ENCODE results near the gene ETFB. TPM values are rescaled to one million over a fixed set of nuclear protein-coding genes. Genes with fewer than 3 reads are reported as not detected.
A peak's percentile ranks its signal among the peaks of the same experiment; 100 is the strongest.
"Not testable (repeated sequence)": the region's sequence is repeated elsewhere in the genome, so short reads cannot be mapped to it uniquely, and the experiment has no call there.

ETFB gene
- 170 and 237 TPM in 2 replicates for total RNA-seq (2014; rRNA removed; shearing (Covaris generic); ENCODE audit: low replicate concordance)

GRCh38 chr19:51365965-51366388, at the start of gene ETFB:
Gene ETFB, minus strand, starts transcription at chr19:51366388. Its CDS starts 62 bp downstream, at chr19:51366326.
- Histone ChIP-seq H3K4me3 (peak within 1 kb of the TSS; percentile 98), H3K9me3 (no peaks in the 10 kb centered on the region), H3K36me3 (peaks cover 7% of the 10 kb centered on the region), H3K27me3 (no peaks in the 10 kb centered on the region)
- no peak for DNase-seq

GRCh38 chr19:51415187-51415586, 49.0 kb upstream of the ETFB start:
- H3K4me3 ChIP-seq, result no peak overlapping the region
- no peak for DNase-seq
- H3K36me3 ChIP-seq, result no peaks in the 10 kb centered on the region
- H3K27me3 ChIP-seq, result peaks cover 13% of the 10 kb centered on the region
- H3K9me3 ChIP-seq, result no peaks in the 10 kb centered on the region

GRCh38 chr19:51410950-51411748, 45.0 kb upstream of the ETFB start:
- H3K27me3 ChIP-seq, result peaks cover 22% of the 10 kb centered on the region
- H3K36me3 ChIP-seq, result no peaks in the 10 kb centered on the region
- no peak overlapping the region for H3K4me3 ChIP-seq
- DNase-seq, result no peak
- no peaks in the 10 kb centered on the region for H3K9me3 ChIP-seq

- 0 out of 2 replicates have a peak, but pooled peaks cover 2% of the 10 kb centered on the region for H3K9me3 ChIP-seq
- DNase-seq, result no peak
These were observed 41.4 kb upstream of the ETFB start for GRCh38 chr19:51407511-51408131.

GRCh38 chr19:51402117-51402516, 35.9 kb upstream of the ETFB start:
- DNase-seq, result no peak
- H3K27me3 ChIP-seq, result no peaks in the 10 kb centered on the region
- H3K9me3 ChIP-seq, result peaks cover 10% of the 10 kb centered on the region; the same call in 1 of the 2 replicates
- H3K4me3 ChIP-seq, result no peak overlapping the region
- H3K36me3 ChIP-seq, result no peaks in the 10 kb centered on the region

More at GRCh38 chr19:51407511-51408131, 41.4 kb upstream of the ETFB start:
- H3K27me3 ChIP-seq, result peaks cover 15% of the 10 kb centered on the region
- no peak overlapping the region for H3K4me3 ChIP-seq
- H3K36me3 ChIP-seq, result no peaks in the 10 kb centered on the region

GRCh38 chr19:51399936-51400335, 33.7 kb upstream of the ETFB start:
- H3K36me3 ChIP-seq, H3K9me3 ChIP-seq, H3K27me3 ChIP-seq, DNase-seq, H3K4me3 ChIP-seq: not testable (repeated sequence)

GRCh38 chr19:51399231-51399630, 33.0 kb upstream of the ETFB start:
- Histone ChIP-seq H3K9me3 (peaks cover 8% of the 10 kb centered on the region; the same call in 1 of the 2 replicates), H3K36me3 (no peaks in the 10 kb centered on the region), H3K27me3 (no peaks in the 10 kb centered on the region), H3K4me3 (no peak overlapping the region)
- no peak for DNase-seq

- DNase-seq, result no peak
These were observed 32.0 kb upstream of the ETFB start for GRCh38 chr19:51398096-51398704.

GRCh38 chr19:51397453-51397852, 31.3 kb upstream of the ETFB start:
- not testable (repeated sequence) for H3K36me3 ChIP-seq, H3K27me3 ChIP-seq, DNase-seq, H3K9me3 ChIP-seq, H3K4me3 ChIP-seq

More at GRCh38 chr19:51398096-51398704, 32.0 kb upstream of the ETFB start:
- H3K36me3 ChIP-seq, result no peaks in the 10 kb centered on the region
- no peak overlapping the region for H3K4me3 ChIP-seq
- H3K9me3 ChIP-seq, result peaks cover 8% of the 10 kb centered on the region; the same call in 1 of the 2 replicates
- no peaks in the 10 kb centered on the region for H3K27me3 ChIP-seq

- Histone ChIP-seq H3K9me3 (no peaks in the 10 kb centered on the region), H3K36me3 (no peaks in the 10 kb centered on the region), H3K27me3 (no peaks in the 10 kb centered on the region), H3K4me3 (no peak overlapping the region)
- no peak for DNase-seq
These were observed 30.0 kb upstream of the ETFB start for GRCh38 chr19:51396175-51396574.

- Histone ChIP-seq H3K9me3 (no peaks in the 10 kb centered on the region), H3K36me3 (no peaks in the 10 kb centered on the region), H3K27me3 (no peaks in the 10 kb centered on the region), H3K4me3 (peak overlapping the region; percentile 60)
- DNase-seq, result peak; percentile 96
These were observed 28.1 kb upstream of the ETFB start for GRCh38 chr19:51394050-51394836.

- no peak for DNase-seq
- no peak overlapping the region for H3K4me3 ChIP-seq
- H3K9me3 ChIP-seq, result no peaks in the 10 kb centered on the region
- H3K27me3 ChIP-seq, result no peaks in the 10 kb centered on the region
- no peaks in the 10 kb centered on the region for H3K36me3 ChIP-seq
These were observed 26.5 kb upstream of the ETFB start for GRCh38 chr19:51392701-51393100.

GRCh38 chr19:51391073-51391611, 25.0 kb upstream of the ETFB start:
- no peaks in the 10 kb centered on the region for H3K9me3 ChIP-seq
- no peak for DNase-seq
- H3K36me3 ChIP-seq, result no peaks in the 10 kb centered on the region
- H3K4me3 ChIP-seq, result no peak overlapping the region
- H3K27me3 ChIP-seq, result no peaks in the 10 kb centered on the region

- no peaks in the 10 kb centered on the region for H3K27me3 ChIP-seq
- H3K9me3 ChIP-seq, result no peaks in the 10 kb centered on the region
- H3K36me3 ChIP-seq, result no peaks in the 10 kb centered on the region
- no peak for DNase-seq
- H3K4me3 ChIP-seq, result no peak overlapping the region
These were observed 23.0 kb upstream of the ETFB start for GRCh38 chr19:51389143-51389542.

GRCh38 chr19:51387924-51388389, 21.8 kb upstream of the ETFB start, which contains the start of gene LIM2:
Gene LIM2, minus strand, starts transcription at chr19:51387974. Its CDS starts 531 bp downstream, at chr19:51387443.
- DNase-seq, result no peak

GRCh38 chr19:51386882-51387520, 20.8 kb upstream of the ETFB start:
- Histone ChIP-seq H3K9me3 (no peaks in the 10 kb centered on the region), H3K4me3 (no peak overlapping the region), H3K36me3 (no peaks in the 10 kb centered on the region), H3K27me3 (no peaks in the 10 kb centered on the region)
- no peak for DNase-seq

More at GRCh38 chr19:51387924-51388389, 21.8 kb upstream of the ETFB start, which contains the start of gene LIM2:
- H3K36me3 ChIP-seq, result no peaks in the 10 kb centered on the region
- H3K4me3 ChIP-seq, result no peak within 1 kb of the TSS
- H3K9me3 ChIP-seq, result no peaks in the 10 kb centered on the region
- no peaks in the 10 kb centered on the region for H3K27me3 ChIP-seq
